ENCODE results near the gene TOX3.

TOX3 gene

GRCh38 chr16:52411011-52411410, 135.9 kb downstream of the TOX3 start:
- Histone ChIP-seq H3K27ac (ENCODE audit: low read depth, low read length) (no peak overlapping the region), H3K79me2 (ENCODE audit: insufficient read depth, low read length) (no peaks in the 10 kb centered on the region), H3K9me2 (replicated peaks; ENCODE audit: insufficient read depth, low read length) (no peaks in the 10 kb centered on the region), H3K36me3 (ENCODE audit: low read length) (no peaks in the 10 kb centered on the region), H3K9ac (ENCODE audit: low read length) (no peak overlapping the region), H3K9me3 (ENCODE audit: insufficient read depth, low read length) (no peaks in the 10 kb centered on the region), H3F3A (ENCODE audit: insufficient read depth) (no peaks in the 10 kb centered on the region), H4K20me1 (ENCODE audit: low read depth, low read length) (no peaks in the 10 kb centered on the region), H3K27me3 (ENCODE audit: low read length) (no peaks in the 10 kb centered on the region), H2AFZ (ENCODE audit: low read depth, low read length, severe bottlenecking) (no peak overlapping the region), H3K4me3 (ENCODE audit: insufficient read depth, low read length, poor library complexity, severe bottlenecking) (no peak overlapping the region), H3K4me2 (ENCODE audit: low read depth, low read length, poor library complexity, severe bottlenecking) (no peak overlapping the region)
- TF ChIP-seq CTCF (IDR thresholded peaks at IDR 0.05; ENCODE audit: insufficient read depth, low read length, poor library complexity, severe bottlenecking) (no peak), EZH2phosphoT487 (conservative IDR thresholded peaks at IDR 0.05; ENCODE audit: low read length) (no peak)

GRCh38 chr16:52408191-52408845, 138.6 kb downstream of the TOX3 start:
- Histone ChIP-seq H3K9ac (ENCODE audit: low read length) (no peak overlapping the region), H3K9me3 (ENCODE audit: insufficient read depth, low read length) (no peaks in the 10 kb centered on the region), H4K20me1 (ENCODE audit: low read depth, low read length) (no peaks in the 10 kb centered on the region), H2AFZ (ENCODE audit: low read depth, low read length, severe bottlenecking) (no peak overlapping the region), H3K36me3 (ENCODE audit: low read length) (no peaks in the 10 kb centered on the region), H3K27me3 (ENCODE audit: low read length) (no peaks in the 10 kb centered on the region), H3K4me3 (ENCODE audit: insufficient read depth, low read length, poor library complexity, severe bottlenecking) (no peak overlapping the region), H3K9me2 (replicated peaks; ENCODE audit: insufficient read depth, low read length) (no peaks in the 10 kb centered on the region), H3K27ac (ENCODE audit: low read depth, low read length) (no peak overlapping the region), H3F3A (ENCODE audit: insufficient read depth) (no peaks in the 10 kb centered on the region), H3K79me2 (ENCODE audit: insufficient read depth, low read length) (no peaks in the 10 kb centered on the region), H3K4me2 (ENCODE audit: low read depth, low read length, poor library complexity, severe bottlenecking) (no peak overlapping the region)
- TF ChIP-seq EZH2phosphoT487 (conservative IDR thresholded peaks at IDR 0.05; ENCODE audit: low read length) (no peak), CTCF (IDR thresholded peaks at IDR 0.05; ENCODE audit: insufficient read depth, low read length, poor library complexity, severe bottlenecking) (no peak)

- TF ChIP-seq EZH2phosphoT487 (conservative IDR thresholded peaks at IDR 0.05; ENCODE audit: low read length) (no peak), CTCF (IDR thresholded peaks at IDR 0.05; ENCODE audit: insufficient read depth, low read length, poor library complexity, severe bottlenecking) (no peak)
- no peaks in the 10 kb centered on the region for H3F3A ChIP-seq (ENCODE audit: insufficient read depth)
- H4K20me1 ChIP-seq (ENCODE audit: low read depth, low read length), result no peaks in the 10 kb centered on the region
- H3K4me3 ChIP-seq (ENCODE audit: insufficient read depth, low read length, poor library complexity, severe bottlenecking), result no peak overlapping the region
- no peaks in the 10 kb centered on the region for H3K79me2 ChIP-seq (ENCODE audit: insufficient read depth, low read length)
- no peaks in the 10 kb centered on the region for H3K36me3 ChIP-seq (ENCODE audit: low read length)
- H3K9me2 ChIP-seq (replicated peaks; ENCODE audit: insufficient read depth, low read length), result no peaks in the 10 kb centered on the region
- H2AFZ ChIP-seq (ENCODE audit: low read depth, low read length, severe bottlenecking), result no peak overlapping the region
- no peaks in the 10 kb centered on the region for H3K9me3 ChIP-seq (ENCODE audit: insufficient read depth, low read length)
- H3K27ac ChIP-seq (ENCODE audit: low read depth, low read length), result no peak overlapping the region
- no peaks in the 10 kb centered on the region for H3K27me3 ChIP-seq (ENCODE audit: low read length)
- no peak overlapping the region for H3K9ac ChIP-seq (ENCODE audit: low read length)
- no peak overlapping the region for H3K4me2 ChIP-seq (ENCODE audit: low read depth, low read length, poor library complexity, severe bottlenecking)
These were observed 139.2 kb downstream of the TOX3 start for GRCh38 chr16:52407778-52408177.

Data from SU-DHL-6 (cell line).